Measurements from ENCODE around the gene PTEN.

- no peak for TF ChIP-seq POLR2A (IDR thresholded peaks at IDR 0.05)
- TF ChIP-seq, protein P1, sequence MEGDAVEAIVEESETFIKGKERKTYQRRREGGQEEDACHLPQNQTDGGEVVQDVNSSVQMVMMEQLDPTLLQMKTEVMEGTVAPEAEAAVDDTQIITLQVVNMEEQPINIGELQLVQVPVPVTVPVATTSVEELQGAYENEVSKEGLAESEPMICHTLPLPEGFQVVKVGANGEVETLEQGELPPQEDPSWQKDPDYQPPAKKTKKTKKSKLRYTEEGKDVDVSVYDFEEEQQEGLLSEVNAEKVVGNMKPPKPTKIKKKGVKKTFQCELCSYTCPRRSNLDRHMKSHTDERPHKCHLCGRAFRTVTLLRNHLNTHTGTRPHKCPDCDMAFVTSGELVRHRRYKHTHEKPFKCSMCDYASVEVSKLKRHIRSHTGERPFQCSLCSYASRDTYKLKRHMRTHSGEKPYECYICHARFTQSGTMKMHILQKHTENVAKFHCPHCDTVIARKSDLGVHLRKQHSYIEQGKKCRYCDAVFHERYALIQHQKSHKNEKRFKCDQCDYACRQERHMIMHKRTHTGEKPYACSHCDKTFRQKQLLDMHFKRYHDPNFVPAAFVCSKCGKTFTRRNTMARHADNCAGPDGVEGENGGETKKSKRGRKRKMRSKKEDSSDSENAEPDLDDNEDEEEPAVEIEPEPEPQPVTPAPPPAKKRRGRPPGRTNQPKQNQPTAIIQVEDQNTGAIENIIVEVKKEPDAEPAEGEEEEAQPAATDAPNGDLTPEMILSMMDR (IDR thresholded peaks at IDR 0.05), result no peak
Observed at GRCh38 chr10:88008866-88009470, 145.5 kb downstream of the PTEN start.

Measured in stomach (tissue), 4 donors.